Progenitor cell of endocrine pancreas (in vitro differentiated cells): Measurements from ENCODE around the gene KLK7. TPM values are rescaled to one million over a fixed set of nuclear protein-coding genes. Genes with fewer than 3 reads are reported as not detected.

Experiments
- DNase-seq: peaks from one replicate; pipeline ENCODE4 v3.0.0; 2021; ENCODE audit warnings: low spot score; ENCODE audit not compliant: unreplicated experiment
- H3K27ac Mint-ChIP-seq: 2 replicates; pipeline ENCODE4 v1.8.0; 2021; ENCODE audit warnings: mild to moderate bottlenecking, moderate library complexity, mixed read lengths
- H3K27me3 Mint-ChIP-seq: 2 replicates; pipeline ENCODE4 v1.8.0; 2021; ENCODE audit warnings: mixed read lengths
- H3K36me3 Mint-ChIP-seq: 2 replicates; pipeline ENCODE4 v1.8.0; 2022; ENCODE audit warnings: mixed read lengths; ENCODE audit not compliant: insufficient read depth
- H3K4me1 Mint-ChIP-seq: 2 replicates; pipeline ENCODE4 v1.8.0; 2021; ENCODE audit warnings: low read depth, mixed read lengths
- H3K4me3 Mint-ChIP-seq: 2 replicates; pipeline ENCODE4 v1.8.0; 2021; ENCODE audit warnings: low read depth, mild to moderate bottlenecking, moderate library complexity, mixed read lengths
- H3K9me3 Mint-ChIP-seq: 2 replicates; pipeline ENCODE4 v1.8.0; 2021; ENCODE audit warnings: low read depth, mixed read lengths
- total RNA-seq: library from RNA; stranded (reverse); gene quantifications from 2 replicates; pipeline ENCODE4 v1.2.1, GENCODE V29; 2021
- TF ChIP-seq, protein P1 (sequence below): fragments of 200-600 bp; sonication (generic); IDR thresholded peaks from one replicate; pipeline ENCODE4 v1.5.0; 2021; ENCODE audit warnings: antibody characterized with exemption, mild to moderate bottlenecking; ENCODE audit not compliant: unreplicated experiment

The KLK7 gene
- total RNA-seq, 1 donor from 2014 or later, result not detected

DNA sequence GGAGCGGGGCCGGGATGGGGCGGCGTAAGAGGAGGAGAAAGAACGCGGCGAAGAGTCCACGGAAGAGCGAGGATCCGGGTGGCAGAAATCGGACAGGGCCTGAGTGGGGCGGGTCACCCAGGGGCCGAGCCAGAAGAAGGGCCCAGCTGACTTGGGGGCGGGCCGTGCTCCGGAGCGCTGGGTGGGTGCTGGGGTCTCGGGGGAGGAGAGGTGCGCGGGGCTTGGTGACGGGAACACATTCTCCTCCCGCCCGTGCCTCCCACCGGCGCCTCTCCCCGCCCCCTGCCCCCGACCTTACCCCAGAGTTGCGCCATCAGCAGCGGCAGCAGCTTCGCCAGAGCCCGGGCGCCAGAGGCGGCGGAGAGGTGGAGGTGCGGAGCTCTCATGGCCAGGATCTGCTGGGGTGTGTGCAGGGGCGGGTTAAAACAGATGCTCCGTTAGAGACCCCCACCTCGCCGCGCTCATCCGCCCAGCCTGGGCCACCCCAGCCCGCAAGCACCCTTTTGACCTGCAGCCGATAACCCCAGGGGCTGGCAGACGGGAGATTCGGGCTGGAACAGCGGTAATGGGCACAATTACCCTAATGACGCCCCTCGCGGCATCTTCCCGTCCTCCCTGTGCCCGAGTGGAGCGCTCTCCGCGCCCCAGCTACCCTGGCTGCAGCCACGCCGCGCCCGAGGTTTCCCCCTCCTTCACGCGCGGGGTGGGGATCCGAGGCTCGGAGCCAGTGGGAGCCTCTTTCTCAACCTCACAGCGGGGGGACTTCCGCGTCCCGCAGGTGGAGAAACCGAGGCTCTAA lies 35.2 kb upstream of the KLK7 start:
- peak overlapping the region; percentile 31 for H3K27ac Mint-ChIP-seq
- no peak for DNase-seq
- no peaks in the 10 kb centered on the region for H3K9me3 Mint-ChIP-seq
- TF ChIP-seq, protein P1, sequence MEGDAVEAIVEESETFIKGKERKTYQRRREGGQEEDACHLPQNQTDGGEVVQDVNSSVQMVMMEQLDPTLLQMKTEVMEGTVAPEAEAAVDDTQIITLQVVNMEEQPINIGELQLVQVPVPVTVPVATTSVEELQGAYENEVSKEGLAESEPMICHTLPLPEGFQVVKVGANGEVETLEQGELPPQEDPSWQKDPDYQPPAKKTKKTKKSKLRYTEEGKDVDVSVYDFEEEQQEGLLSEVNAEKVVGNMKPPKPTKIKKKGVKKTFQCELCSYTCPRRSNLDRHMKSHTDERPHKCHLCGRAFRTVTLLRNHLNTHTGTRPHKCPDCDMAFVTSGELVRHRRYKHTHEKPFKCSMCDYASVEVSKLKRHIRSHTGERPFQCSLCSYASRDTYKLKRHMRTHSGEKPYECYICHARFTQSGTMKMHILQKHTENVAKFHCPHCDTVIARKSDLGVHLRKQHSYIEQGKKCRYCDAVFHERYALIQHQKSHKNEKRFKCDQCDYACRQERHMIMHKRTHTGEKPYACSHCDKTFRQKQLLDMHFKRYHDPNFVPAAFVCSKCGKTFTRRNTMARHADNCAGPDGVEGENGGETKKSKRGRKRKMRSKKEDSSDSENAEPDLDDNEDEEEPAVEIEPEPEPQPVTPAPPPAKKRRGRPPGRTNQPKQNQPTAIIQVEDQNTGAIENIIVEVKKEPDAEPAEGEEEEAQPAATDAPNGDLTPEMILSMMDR, result no peak
- H3K27me3 Mint-ChIP-seq, result peaks cover 69% of the 10 kb centered on the region
- peaks cover 6% of the 10 kb centered on the region for H3K4me1 Mint-ChIP-seq
- peak overlapping the region; percentile 61 for H3K4me3 Mint-ChIP-seq
- no peaks in the 10 kb centered on the region for H3K36me3 Mint-ChIP-seq

DNA sequence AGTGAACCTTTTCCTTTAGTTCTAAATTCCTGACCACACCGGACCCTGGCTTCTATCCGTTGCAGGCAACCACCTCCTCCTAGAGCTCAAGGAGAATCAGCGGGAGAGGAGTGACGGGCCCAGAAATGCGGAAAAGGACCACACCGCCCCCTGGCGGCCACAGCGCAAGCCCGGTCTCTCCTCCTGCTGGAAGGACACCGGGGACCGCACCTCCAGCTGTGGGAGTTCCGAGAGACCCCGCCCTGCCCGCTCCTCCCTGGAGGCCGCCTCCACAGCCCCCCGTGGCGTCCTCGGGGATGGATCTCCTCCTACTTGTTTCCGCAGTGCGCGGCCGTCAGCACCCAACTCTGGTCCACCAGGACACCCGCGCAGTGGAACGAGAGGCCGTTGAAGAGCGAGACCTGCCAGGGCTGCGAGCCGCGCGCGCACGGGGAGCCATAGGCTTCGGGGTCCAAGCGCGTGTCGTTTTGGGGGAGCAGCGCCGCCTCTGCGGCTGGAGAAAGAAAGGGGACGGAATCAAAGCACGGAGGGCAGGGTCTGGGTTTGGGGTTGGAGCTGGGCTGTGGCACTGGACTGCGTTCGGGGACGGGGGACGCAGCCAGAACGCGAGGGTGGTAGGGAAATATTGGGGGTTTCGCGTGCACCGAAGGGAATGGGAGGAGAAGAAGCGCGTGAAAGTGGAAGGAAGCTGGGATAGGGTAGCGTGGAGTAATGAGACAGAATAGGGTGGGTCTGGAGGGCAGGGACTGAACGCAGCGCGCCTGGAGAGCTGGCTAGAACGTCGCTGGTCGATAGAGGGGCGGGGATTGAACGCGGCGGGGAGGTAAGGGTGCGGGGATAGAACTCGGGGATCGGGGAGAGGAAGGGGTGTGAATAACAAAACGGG lies 33.3 kb upstream of the KLK7 start:
- H3K4me3 Mint-ChIP-seq, result peak overlapping the region; percentile 72
- peaks cover 6% of the 10 kb centered on the region for H3K4me1 Mint-ChIP-seq
- no peaks in the 10 kb centered on the region for H3K36me3 Mint-ChIP-seq
- peak overlapping the region; percentile 81 for H3K27ac Mint-ChIP-seq
- peaks cover 72% of the 10 kb centered on the region for H3K27me3 Mint-ChIP-seq
- DNase-seq, result peak; percentile 47
- no peaks in the 10 kb centered on the region for H3K9me3 Mint-ChIP-seq
- TF ChIP-seq, protein P1, result peak; percentile 75

DNA sequence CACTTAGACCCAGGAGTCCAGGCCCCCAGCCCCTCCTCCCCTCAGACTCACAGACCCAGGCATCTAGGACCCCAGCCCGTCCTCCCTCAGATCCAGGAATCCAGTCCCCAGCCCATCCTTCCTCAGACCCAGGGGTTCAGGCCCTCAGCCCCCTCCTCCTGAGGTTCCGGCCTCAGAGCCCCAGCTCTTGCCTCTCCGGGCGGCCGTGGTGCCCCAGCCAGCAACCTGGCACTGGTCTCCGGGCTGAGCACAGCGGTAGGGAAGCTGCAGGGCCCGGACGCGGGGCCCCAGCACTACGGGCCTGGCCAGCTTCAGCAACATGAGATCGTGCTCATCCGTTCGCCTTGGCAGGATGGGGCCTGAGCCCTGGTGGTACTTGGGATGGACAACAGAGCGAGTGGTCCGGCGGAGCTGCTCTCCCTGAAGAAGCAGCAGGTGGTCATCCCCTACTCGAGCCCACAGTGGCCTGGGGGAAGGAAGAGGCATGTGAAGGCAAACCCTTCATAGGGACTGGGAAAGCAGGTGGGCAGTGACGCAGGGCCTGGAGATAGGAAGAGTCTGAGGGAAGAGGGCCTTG lies 32.1 kb upstream of the KLK7 start:
- DNase-seq, result no peak
- TF ChIP-seq, protein P1, result no peak
- Mint-ChIP-seq H3K27ac (no peak overlapping the region), H3K4me1 (peaks cover 6% of the 10 kb centered on the region), H3K4me3 (no peak overlapping the region), H3K27me3 (peaks cover 70% of the 10 kb centered on the region), H3K36me3 (no peaks in the 10 kb centered on the region), H3K9me3 (no peaks in the 10 kb centered on the region)

- Mint-ChIP-seq H3K4me3 (no peak overlapping the region), H3K4me1 (peaks cover 6% of the 10 kb centered on the region), H3K36me3 (no peaks in the 10 kb centered on the region), H3K9me3 (no peaks in the 10 kb centered on the region), H3K27ac (no peak overlapping the region), H3K27me3 (peaks cover 76% of the 10 kb centered on the region)
- TF ChIP-seq, protein P1, result no peak
- no peak for DNase-seq
Measured at GRCh38 chr19:51014242-51014641, 30.5 kb upstream of the KLK7 start.

DNA sequence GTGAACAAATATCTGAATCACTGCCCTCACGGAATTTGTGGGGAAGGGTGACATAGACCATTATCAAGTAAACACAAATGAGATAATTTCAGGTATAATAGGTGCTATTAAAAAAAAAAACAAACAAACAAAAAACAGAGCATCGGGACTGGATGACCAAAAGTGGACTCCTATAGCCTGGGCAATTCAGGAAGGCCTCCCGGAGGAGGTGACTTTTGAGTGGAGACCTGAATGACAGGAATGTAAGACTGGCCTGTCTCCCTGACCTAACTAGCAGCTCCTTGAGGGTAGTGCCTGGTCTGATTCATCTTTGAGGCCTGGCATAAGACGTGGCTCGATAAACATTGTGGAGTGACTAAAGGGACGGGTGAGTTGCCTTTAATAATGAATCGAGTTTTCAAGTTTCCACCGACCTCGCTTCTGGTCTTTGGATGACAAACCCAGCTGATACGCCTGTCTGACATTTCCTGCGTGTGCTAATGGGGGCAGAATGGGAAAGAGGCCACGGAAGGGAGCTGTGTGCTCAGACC lies 29.0 kb upstream of the KLK7 start:
- no peak overlapping the region for H3K27ac Mint-ChIP-seq
- H3K9me3 Mint-ChIP-seq, result no peaks in the 10 kb centered on the region
- H3K4me1 Mint-ChIP-seq, result peaks cover 4% of the 10 kb centered on the region
- TF ChIP-seq, protein P1, result no peak
- no peak overlapping the region for H3K4me3 Mint-ChIP-seq
- DNase-seq, result no peak
- no peaks in the 10 kb centered on the region for H3K36me3 Mint-ChIP-seq
- H3K27me3 Mint-ChIP-seq, result peaks cover 71% of the 10 kb centered on the region
